ENCODE measurements around the gene SPINK13.
"Not testable (repeated sequence)": the region's sequence is repeated elsewhere in the genome, so short reads cannot be mapped to it uniquely, and the experiment has no call there.

The SPINK13 gene

DNA sequence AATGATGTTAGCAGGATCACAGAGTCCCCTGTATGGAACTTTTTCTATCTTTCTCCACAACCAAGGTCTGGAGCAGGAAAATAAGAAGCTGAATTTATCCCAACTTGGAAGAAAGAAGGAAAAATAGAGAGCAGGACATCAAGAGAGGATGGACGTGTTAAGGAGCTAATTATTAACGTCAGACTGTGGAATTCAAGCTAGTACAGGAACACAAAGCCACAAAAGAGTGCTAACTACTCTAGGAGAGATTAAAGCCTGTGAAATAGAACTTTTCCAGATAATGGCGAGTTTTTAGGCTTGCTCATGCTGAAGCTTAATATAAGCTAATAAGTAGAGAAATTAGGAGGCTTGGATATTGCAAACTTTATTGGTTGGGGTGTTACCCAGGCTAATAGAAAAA is 632 bp upstream of the SPINK13 start:
- in situ Hi-C loops (cut with MboI; ENCODE audit: low pct_unique_long_range_greater_than_20kb, low sequenced_read_pairs, unreplicated experiment): no loop called here
- TF ChIP-seq, protein P1, sequence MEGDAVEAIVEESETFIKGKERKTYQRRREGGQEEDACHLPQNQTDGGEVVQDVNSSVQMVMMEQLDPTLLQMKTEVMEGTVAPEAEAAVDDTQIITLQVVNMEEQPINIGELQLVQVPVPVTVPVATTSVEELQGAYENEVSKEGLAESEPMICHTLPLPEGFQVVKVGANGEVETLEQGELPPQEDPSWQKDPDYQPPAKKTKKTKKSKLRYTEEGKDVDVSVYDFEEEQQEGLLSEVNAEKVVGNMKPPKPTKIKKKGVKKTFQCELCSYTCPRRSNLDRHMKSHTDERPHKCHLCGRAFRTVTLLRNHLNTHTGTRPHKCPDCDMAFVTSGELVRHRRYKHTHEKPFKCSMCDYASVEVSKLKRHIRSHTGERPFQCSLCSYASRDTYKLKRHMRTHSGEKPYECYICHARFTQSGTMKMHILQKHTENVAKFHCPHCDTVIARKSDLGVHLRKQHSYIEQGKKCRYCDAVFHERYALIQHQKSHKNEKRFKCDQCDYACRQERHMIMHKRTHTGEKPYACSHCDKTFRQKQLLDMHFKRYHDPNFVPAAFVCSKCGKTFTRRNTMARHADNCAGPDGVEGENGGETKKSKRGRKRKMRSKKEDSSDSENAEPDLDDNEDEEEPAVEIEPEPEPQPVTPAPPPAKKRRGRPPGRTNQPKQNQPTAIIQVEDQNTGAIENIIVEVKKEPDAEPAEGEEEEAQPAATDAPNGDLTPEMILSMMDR (IDR thresholded peaks at IDR 0.05; ENCODE audit: extremely low read depth, insufficient read depth, missing control alignments): no peak
- DNase-seq (ENCODE audit: low spot score): no peak

DNA sequence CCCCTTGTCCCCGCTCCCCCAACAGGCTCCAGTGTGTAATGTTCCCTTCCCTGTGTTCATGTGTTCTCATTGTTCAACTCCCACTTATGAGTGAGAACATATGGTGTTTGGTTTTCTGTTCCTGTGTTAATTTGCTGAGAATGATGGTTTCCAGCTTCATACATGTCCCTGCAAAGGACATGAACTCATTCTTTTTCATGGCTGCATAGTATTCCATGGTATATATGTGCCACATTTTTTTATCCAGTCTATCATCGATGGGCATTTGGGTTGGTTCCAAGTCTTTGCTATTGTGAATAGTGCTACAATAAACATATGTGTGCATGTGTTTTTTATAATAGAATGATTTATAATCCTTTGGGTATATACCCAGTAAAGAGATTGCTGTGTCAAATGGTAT is 6.5 kb downstream of the SPINK13 start:
- in situ Hi-C loops (cut with MboI; ENCODE audit: low pct_unique_long_range_greater_than_20kb, low sequenced_read_pairs, unreplicated experiment); DNase-seq (ENCODE audit: low spot score): not testable (repeated sequence)

DNA sequence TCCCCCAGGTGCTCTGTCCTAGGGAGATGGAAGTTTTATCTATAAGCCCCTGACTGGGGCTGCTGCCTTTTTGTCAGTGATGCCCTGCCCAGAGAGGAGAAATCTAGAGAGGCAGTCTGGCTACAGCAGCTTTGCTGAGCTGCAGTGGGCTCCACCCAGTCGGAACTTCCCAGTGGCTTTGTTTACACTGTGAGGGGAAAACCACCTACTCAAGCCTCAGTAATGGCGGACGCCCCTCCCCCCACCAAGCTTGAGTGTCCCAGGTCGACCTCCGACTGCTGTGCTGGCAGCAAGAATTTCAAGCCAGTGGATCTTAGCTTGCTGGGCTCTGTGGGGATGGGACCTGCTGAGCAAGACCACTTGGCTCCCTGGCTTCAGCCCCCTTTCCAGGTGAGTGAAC is 12.3 kb downstream of the SPINK13 start:
- DNase-seq (ENCODE audit: low spot score): not testable (repeated sequence)

DNA sequence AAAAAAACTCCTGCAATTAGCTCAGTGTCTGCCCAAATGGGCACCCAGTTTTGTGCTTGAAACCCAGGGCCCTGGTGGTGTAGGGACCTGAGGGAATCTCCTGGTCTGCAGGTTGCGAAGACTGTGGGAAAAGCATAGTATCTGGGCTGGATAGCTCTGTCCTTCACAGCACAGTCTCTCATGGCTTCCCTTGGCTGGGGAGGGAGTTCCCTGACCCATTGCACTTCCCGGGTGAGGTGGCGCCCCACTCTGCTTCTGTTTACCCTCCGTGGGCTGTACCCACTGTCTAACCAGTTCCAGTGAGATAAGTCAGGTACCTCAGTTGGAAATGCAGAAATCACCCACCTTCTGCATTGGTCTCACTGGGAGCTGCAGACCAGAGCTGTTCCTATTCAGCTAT is 12.7 kb downstream of the SPINK13 start:
- DNase-seq (ENCODE audit: low spot score); in situ Hi-C loops (cut with MboI; ENCODE audit: low pct_unique_long_range_greater_than_20kb, low sequenced_read_pairs, unreplicated experiment): not testable (repeated sequence)

More for the DNA sequence above, 12.3 kb downstream of the SPINK13 start:
- in situ Hi-C loops (cut with MboI; ENCODE audit: low pct_unique_long_range_greater_than_20kb, low sequenced_read_pairs, unreplicated experiment): not testable (repeated sequence)

DNA sequence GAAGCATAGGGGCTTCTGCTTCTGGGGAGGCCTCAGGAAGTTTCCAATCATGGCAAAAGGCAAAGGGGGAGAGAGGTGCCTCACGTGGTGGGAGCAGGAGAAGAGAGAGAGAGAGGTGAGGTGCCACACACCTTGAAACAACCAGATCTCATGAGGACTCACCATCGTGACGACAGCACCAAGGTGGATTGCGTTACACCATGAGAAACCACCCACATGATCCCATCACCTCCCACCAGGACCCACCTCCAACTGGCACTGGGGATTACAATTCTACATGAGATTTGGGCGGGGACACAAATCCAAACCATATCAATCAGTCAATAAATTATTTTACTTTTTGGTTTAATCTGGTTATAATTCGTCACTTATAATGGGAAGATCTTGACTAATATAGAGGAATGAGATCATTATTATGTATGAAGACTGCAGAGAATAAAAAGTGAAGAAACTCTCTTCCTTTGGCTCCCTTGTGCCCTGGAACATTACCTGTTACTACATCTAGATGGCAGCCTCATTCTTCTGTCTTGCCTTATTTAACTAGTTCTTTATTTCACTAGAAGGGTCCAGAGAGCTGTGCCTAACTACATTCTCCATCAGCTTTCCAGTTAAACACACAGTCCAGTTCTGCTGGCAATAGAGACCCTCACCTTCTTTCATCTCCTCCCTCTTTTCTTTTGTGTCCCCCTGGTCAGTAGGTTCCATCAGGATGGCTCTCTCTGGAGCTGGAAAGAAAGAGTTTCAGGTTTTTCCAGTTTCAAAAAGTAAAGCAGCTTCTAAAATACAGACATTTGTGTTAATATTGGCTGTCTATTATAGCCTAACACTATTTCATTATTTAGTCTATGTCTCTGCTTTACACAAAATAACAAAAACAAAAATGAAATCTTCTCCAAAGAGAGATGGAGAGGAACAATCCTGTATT is 21.9 kb downstream of the SPINK13 start:
- TF ChIP-seq, protein P1 (IDR thresholded peaks at IDR 0.05; ENCODE audit: extremely low read depth, insufficient read depth, missing control alignments): peak; percentile 51
- in situ Hi-C loops (cut with MboI; ENCODE audit: low pct_unique_long_range_greater_than_20kb, low sequenced_read_pairs, unreplicated experiment): no loop called here
- DNase-seq (ENCODE audit: low spot score): peak; percentile 5

DNA sequence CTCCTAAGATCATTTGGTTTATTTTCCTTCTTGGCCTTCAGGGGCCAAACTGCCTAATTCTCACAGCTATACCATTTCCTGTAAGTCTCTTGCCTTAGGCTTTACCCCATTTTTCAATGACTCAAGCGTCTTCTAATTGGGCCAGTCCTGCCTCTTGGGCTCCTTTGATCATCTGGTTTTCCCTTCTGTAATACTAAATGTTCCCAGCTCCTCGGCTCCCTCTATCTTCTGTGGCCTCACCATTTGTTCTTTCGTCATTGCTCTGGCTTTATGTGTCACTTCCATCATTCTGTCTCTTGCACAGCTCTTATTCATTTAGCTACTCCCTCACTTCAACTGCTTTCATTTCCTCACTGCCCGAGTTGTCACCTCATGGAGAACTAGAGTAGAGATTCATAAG is 29.1 kb downstream of the SPINK13 start:
- in situ Hi-C loops (cut with MboI; ENCODE audit: low pct_unique_long_range_greater_than_20kb, low sequenced_read_pairs, unreplicated experiment): no loop called here
- DNase-seq (ENCODE audit: low spot score): no peak
- TF ChIP-seq, protein P1 (IDR thresholded peaks at IDR 0.05; ENCODE audit: extremely low read depth, insufficient read depth, missing control alignments): no peak

DNA sequence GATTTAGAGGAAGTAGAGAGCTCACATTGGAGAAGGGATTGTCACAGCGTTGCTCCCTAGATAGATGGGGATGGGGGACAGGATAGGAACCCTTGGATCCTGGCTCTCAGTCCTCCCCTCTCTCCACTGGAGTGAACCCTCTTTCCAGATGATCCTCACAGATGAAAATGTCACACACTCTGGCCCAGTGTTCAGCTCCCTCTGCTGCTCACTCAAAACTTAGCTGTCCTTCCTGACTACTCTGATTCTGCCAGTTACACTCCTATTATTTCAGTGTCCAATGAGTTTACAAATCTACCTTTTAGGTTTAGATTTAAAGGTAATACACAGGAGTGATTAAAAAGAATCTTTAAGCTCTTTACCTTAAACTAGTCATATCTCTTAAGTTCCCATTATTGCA is 37.9 kb downstream of the SPINK13 start:
- no peak for DNase-seq (ENCODE audit: low spot score)
- in situ Hi-C loops (cut with MboI; ENCODE audit: low pct_unique_long_range_greater_than_20kb, low sequenced_read_pairs, unreplicated experiment): no loop called here
- TF ChIP-seq, protein P1 (IDR thresholded peaks at IDR 0.05; ENCODE audit: extremely low read depth, insufficient read depth, missing control alignments): no peak

DNA sequence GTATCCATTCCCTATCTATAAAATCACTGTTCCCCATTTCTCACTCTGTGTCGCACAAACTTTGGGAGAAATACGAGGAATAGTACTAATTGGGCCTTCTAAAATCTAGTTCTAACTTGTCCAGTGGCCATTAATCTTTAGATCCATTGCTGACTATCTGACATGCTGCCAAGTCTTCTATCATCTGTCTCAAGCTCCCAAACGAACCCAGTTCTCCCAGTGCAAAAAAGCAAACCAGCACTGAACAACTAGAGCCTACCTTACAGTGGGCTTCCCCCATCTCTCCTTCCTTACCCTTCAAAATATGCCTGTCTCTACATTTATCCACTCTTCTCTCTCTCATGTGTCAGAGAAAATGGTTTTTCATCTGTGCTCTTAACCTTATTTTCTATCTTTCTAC is 40.4 kb downstream of the SPINK13 start:
- DNase-seq (ENCODE audit: low spot score): no peak
- TF ChIP-seq, protein P1 (IDR thresholded peaks at IDR 0.05; ENCODE audit: extremely low read depth, insufficient read depth, missing control alignments): no peak
- in situ Hi-C loops (cut with MboI; ENCODE audit: low pct_unique_long_range_greater_than_20kb, low sequenced_read_pairs, unreplicated experiment): no loop called here
